Caco-2 (cell line): Measurements from ENCODE around the gene NOP16. TPM values are rescaled to one million over a fixed set of nuclear protein-coding genes. Genes with fewer than 3 reads are reported as not detected.

ENCODE experiments used
- BruUV-seq: library from RNA; stranded (reverse); fragments of 400-500 nt; replicated peaks from 2 replicates; lab custom pipeline; 2021; lab: Mats Ljungman, UMichigan
- CTCF ChIA-PET: fragments of 300-600 bp; sonication (Branson Sonifier 250); formaldehyde crosslinking; loops from one replicate; lab custom pipeline; 2022; ENCODE audit warnings: antibody characterized with exemption; lab: Charles Lee
- POLR2A ChIA-PET: fragments of 300-600 bp; sonication (Branson Sonifier 250); formaldehyde crosslinking; loops from one replicate; lab custom pipeline; 2022; ENCODE audit warnings: antibody characterized with exemption; lab: Charles Lee
- DNase-seq, 2 experiments: peaks; one replicate each; pipeline versions ENCODE4 v3.0.0 to v3.0.0-alpha.2; 2020 to 2022
- H3K27me3 ChIP-seq: replicated peaks from 2 replicates; pipeline ENCODE4 v1.6.0; 2011; ENCODE audit warnings: low read length; ENCODE audit not compliant: control insufficient read depth, insufficient read depth
- H3K36me3 ChIP-seq: 2 replicates; pipeline ENCODE4 v1.5.1; 2011; ENCODE audit warnings: low read length; ENCODE audit not compliant: control insufficient read depth, insufficient read depth
- H3K4me1 ChIP-seq: fragments of 250-450 bp; sonication (Bioruptor Pico); 2 replicates; pipeline ENCODE4 v1.5.1; 2020; ENCODE audit warnings: mild to moderate bottlenecking
- H3K4me3 ChIP-seq: 2 replicates; pipeline ENCODE4 v1.5.1; 2011; ENCODE audit warnings: low read depth, mild to moderate bottlenecking, control low read depth, low read length
- H3K9me3 ChIP-seq: fragments of 250-450 bp; sonication (Bioruptor Pico); 2 replicates; pipeline ENCODE4 v1.5.1; 2020; ENCODE audit warnings: mild to moderate bottlenecking, moderate library complexity
- H3K27ac Mint-ChIP-seq: one replicate; pipeline ENCODE4 v1.8.0; 2022; ENCODE audit warnings: mixed read lengths; ENCODE audit not compliant: unreplicated experiment
- H3K27me3 Mint-ChIP-seq: one replicate; pipeline ENCODE4 v1.8.0; 2022; ENCODE audit warnings: mixed read lengths; ENCODE audit not compliant: insufficient read depth, unreplicated experiment
- H3K36me3 Mint-ChIP-seq: one replicate; pipeline ENCODE4 v1.8.0; 2022; ENCODE audit warnings: mild to moderate bottlenecking, mixed read lengths; ENCODE audit not compliant: insufficient read depth, unreplicated experiment
- H3K4me1 Mint-ChIP-seq: one replicate; pipeline ENCODE4 v1.8.0; 2022; ENCODE audit warnings: low read depth, mixed read lengths; ENCODE audit not compliant: unreplicated experiment
- H3K4me3 Mint-ChIP-seq: one replicate; pipeline ENCODE4 v1.8.0; 2022; ENCODE audit warnings: mild to moderate bottlenecking, moderate library complexity, mixed read lengths; ENCODE audit not compliant: unreplicated experiment
- H3K9me3 Mint-ChIP-seq: one replicate; pipeline ENCODE4 v1.8.0; 2022; ENCODE audit warnings: mixed read lengths; ENCODE audit not compliant: unreplicated experiment
- CTCF ChIP-seq, 2 experiments: fragments of 200-600 bp in 1 of 2; IDR thresholded peaks; 1 replicate in 1 of 2; 2 replicates in 1 of 2; pipeline versions ENCODE4 v1.5.1 to v1.8.0; 2011 to 2022; ENCODE audit warnings: antibody characterized with exemption in 1 of 2, control low read depth in 1 of 2, inconsistent platforms in 1 of 2, low read depth in 1 of 2, low read length in 1 of 2, mild to moderate bottlenecking in 1 of 2, moderate library complexity in 1 of 2; ENCODE audit not compliant: insufficient read depth in 1 of 2, severe bottlenecking in 1 of 2, unreplicated experiment in 1 of 2
- intact Hi-C: fragments of 100-400 bp; cut with micrococcal nuclease; formaldehyde crosslinking; loops from one replicate; pipeline ENCODE4 v1.10.0; 2022; ENCODE audit not compliant: unreplicated experiment
- total RNA-seq: library from RNA; stranded (reverse); gene quantifications from 2 replicates; pipeline ENCODE4 v1.2.3, GENCODE V29; 2022

Gene NOP16
- total RNA-seq, 1 experiment from 2014 or later = 48.0 TPM

- BruUV-seq = no TSS peak
- intact Hi-C loops = no loop called here
- no peaks in the 10 kb centered on the region; the same call in 1 of the 2 replicates for H3K4me1 ChIP-seq
- H3K36me3 Mint-ChIP-seq = peaks cover 16% of the 10 kb centered on the region
- POLR2A ChIA-PET = no interaction called here
- peak within 1 kb of the TSS; percentile 62 for H3K4me3 ChIP-seq
- H3K27ac Mint-ChIP-seq = no peak within 1 kb of the TSS
- no peaks in the 10 kb centered on the region for H3K36me3 ChIP-seq
- no peaks in the 10 kb centered on the region for H3K27me3 ChIP-seq
- CTCF ChIA-PET = no interaction called here
- H3K27me3 Mint-ChIP-seq = peaks cover 2% of the 10 kb centered on the region
- no peaks in the 10 kb centered on the region for H3K4me1 Mint-ChIP-seq
- no peaks in the 10 kb centered on the region for H3K9me3 Mint-ChIP-seq
- peak within 1 kb of the TSS; percentile 67 for H3K4me3 Mint-ChIP-seq
- DNase-seq = peak in 1 of 2 experiments; percentile 39
- TF ChIP-seq CTCF (IDR thresholded peaks at IDR 0.05; ENCODE audit: insufficient read depth in 1 of 2, low read depth in 1 of 2, low read length in 1 of 2, severe bottlenecking in 1 of 2, unreplicated experiment in 1 of 2) = no peak
- no peaks in the 10 kb centered on the region for H3K9me3 ChIP-seq
These were observed 22.8 kb downstream of the NOP16 start, which contains the start of gene ARL10 for GRCh38 chr5:176365351-176366231. ARL10 (plus strand) TSS chr5:176365487; CDS start chr5:176365564, 77 bp downstream.

- H3K4me3 ChIP-seq = peak overlapping the region; percentile 62
- Mint-ChIP-seq H3K27me3 (peaks cover 2% of the 10 kb centered on the region), H3K4me1 (no peaks in the 10 kb centered on the region), H3K36me3 (peaks cover 16% of the 10 kb centered on the region), H3K9me3 (no peaks in the 10 kb centered on the region), H3K27ac (no peak overlapping the region), H3K4me3 (peak overlapping the region; percentile 67)
- no peaks in the 10 kb centered on the region for H3K27me3 ChIP-seq
- ChIA-PET CTCF (no interaction called here), POLR2A (no interaction called here)
- H3K4me1 ChIP-seq = no peaks in the 10 kb centered on the region; the same call in 1 of the 2 replicates
- DNase-seq = no peak
- H3K9me3 ChIP-seq = no peaks in the 10 kb centered on the region
- intact Hi-C loops = no loop called here
- TF ChIP-seq CTCF (IDR thresholded peaks at IDR 0.05; ENCODE audit: insufficient read depth in 1 of 2, low read depth in 1 of 2, low read length in 1 of 2, severe bottlenecking in 1 of 2, unreplicated experiment in 1 of 2) = no peak
- BruUV-seq = no TSS peak
- no peaks in the 10 kb centered on the region for H3K36me3 ChIP-seq
These were observed 23.5 kb downstream of the NOP16 start for GRCh38 chr5:176364765-176365350.

- no TSS peak for BruUV-seq
- H3K4me3 Mint-ChIP-seq = peak overlapping the region; percentile 95
These were observed 26.2 kb downstream of the NOP16 start for GRCh38 chr5:176362233-176362490.

More at GRCh38 chr5:176362233-176362490, 26.2 kb downstream of the NOP16 start:
- peaks cover 2% of the 10 kb centered on the region for H3K27me3 Mint-ChIP-seq
- ChIA-PET POLR2A (interaction anchor here (0.8 to 1.4 kb wide), 2 partner anchors 54 to 86 kb away, joined by 3 to 6 read pairs; partner anchors contain the start of gene FAF2), CTCF (interaction anchor here (0.6 to 1.8 kb wide), 2 partner anchors 210 to 632 kb away, joined by 3 to 16 read pairs; no protein-coding TSS in a partner anchor)
- H3K4me3 ChIP-seq = peak overlapping the region; percentile 82
- intact Hi-C loops = no loop called here
- H3K36me3 ChIP-seq = no peaks in the 10 kb centered on the region; the same call in 1 of the 2 replicates
- peaks cover 28% of the 10 kb centered on the region for H3K36me3 Mint-ChIP-seq
- H3K4me1 Mint-ChIP-seq = no peaks in the 10 kb centered on the region
- H3K27ac Mint-ChIP-seq = no peak overlapping the region
- H3K4me1 ChIP-seq = no peaks in the 10 kb centered on the region; the same call in 1 of the 2 replicates
- H3K9me3 ChIP-seq = no peaks in the 10 kb centered on the region
- H3K27me3 ChIP-seq = no peaks in the 10 kb centered on the region
- no peak for TF ChIP-seq CTCF (IDR thresholded peaks at IDR 0.05; ENCODE audit: insufficient read depth in 1 of 2, low read depth in 1 of 2, low read length in 1 of 2, severe bottlenecking in 1 of 2, unreplicated experiment in 1 of 2)
- H3K9me3 Mint-ChIP-seq = no peaks in the 10 kb centered on the region
- no peak for DNase-seq
